ENCODE measurements around the gene RNF44. TPM values are rescaled to one million over a fixed set of nuclear protein-coding genes. Genes with fewer than 3 reads are reported as not detected.
"Not testable (repeated sequence)": the region's sequence is repeated elsewhere in the genome, so short reads cannot be mapped to it uniquely, and the experiment has no call there.

The RNF44 gene
- total RNA-seq, 3 donors from 2014 or later: 70.2 to 98.4 (median 77.6) TPM

DNA sequence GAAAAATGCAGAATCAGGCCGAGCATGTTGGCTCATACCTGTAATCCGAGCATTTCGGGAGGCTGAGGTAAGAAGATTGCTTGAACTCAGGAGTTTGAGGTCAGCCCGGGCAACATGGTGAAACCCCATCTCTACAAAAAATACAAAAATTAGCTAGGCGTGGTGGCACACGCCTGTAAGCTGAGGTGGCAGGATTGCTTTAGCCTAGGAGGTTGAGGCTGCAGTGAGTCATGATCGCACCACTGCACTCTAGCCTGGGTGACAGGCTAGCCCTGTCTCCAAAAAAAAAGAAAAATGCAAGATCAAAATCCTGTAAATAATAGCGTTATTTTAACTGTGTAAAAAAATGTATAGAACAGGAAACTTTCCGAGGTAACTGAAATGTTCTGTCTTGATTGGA lies 39.4 kb downstream of the RNF44 start:
- intact Hi-C loops (cut with DNase I, micrococcal nuclease): no loop called here
- peaks cover 4% of the 10 kb centered on the region for H3K36me3 ChIP-seq (ENCODE audit: low read depth)
- TF ChIP-seq, protein P1, sequence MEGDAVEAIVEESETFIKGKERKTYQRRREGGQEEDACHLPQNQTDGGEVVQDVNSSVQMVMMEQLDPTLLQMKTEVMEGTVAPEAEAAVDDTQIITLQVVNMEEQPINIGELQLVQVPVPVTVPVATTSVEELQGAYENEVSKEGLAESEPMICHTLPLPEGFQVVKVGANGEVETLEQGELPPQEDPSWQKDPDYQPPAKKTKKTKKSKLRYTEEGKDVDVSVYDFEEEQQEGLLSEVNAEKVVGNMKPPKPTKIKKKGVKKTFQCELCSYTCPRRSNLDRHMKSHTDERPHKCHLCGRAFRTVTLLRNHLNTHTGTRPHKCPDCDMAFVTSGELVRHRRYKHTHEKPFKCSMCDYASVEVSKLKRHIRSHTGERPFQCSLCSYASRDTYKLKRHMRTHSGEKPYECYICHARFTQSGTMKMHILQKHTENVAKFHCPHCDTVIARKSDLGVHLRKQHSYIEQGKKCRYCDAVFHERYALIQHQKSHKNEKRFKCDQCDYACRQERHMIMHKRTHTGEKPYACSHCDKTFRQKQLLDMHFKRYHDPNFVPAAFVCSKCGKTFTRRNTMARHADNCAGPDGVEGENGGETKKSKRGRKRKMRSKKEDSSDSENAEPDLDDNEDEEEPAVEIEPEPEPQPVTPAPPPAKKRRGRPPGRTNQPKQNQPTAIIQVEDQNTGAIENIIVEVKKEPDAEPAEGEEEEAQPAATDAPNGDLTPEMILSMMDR (IDR thresholded peaks at IDR 0.05): no peak
- H3K9me3 ChIP-seq: no peaks in the 10 kb centered on the region
- no peaks in the 10 kb centered on the region for H3K4me1 ChIP-seq (ENCODE audit: low read depth)
- ATAC-seq (no peak), DNase-seq (no peak)
- H3K4me3 ChIP-seq: no peak overlapping the region

DNA sequence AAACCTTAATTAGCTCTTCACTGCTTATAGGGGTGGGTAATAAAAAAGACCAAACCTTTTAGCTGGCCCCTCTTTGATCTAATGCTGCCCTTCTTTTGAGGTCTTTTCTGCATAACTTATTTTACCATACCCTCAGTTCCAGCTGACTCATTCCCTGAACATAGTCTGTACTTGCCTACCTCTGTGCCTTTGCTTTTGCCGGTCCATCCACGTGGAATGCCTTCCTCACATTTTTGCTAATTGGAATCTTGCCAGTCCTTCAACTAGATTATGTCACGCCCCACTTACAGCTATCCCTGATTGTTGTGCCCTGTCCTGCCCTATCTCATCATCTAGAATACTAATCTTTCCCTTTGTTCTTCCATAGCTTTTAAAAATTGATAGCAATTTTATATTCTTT lies 44.8 kb downstream of the RNF44 start:
- intact Hi-C loops (cut with DNase I, micrococcal nuclease): no loop called here
- peaks cover 4% of the 10 kb centered on the region for H3K36me3 ChIP-seq (ENCODE audit: low read depth)
- TF ChIP-seq, protein P1 (IDR thresholded peaks at IDR 0.05): no peak
- no peaks in the 10 kb centered on the region for H3K4me1 ChIP-seq (ENCODE audit: low read depth)
- no peak overlapping the region for H3K4me3 ChIP-seq
- DNase-seq: no peak
- no peaks in the 10 kb centered on the region for H3K9me3 ChIP-seq
- no peak for ATAC-seq

DNA sequence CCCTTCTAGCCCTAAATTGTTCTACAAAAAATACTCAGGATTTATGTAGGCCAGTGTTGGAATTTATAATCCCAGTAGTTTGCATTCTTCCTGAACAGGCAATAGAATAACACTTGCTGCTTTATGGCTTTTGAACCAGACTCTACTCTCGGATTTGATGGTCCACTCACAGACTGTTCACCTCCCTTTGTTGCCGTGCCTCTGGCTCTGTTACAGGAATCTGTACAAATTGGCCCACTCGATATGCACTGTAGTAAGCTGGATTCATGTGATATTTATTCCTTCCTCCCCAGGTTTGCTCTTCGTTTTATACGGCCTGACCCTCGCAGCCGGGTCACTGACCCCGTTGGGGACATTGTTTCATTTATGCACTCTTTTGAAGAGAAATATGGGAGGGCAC lies 45.3 kb downstream of the RNF44 start:
- Histone ChIP-seq H3K4me3 (no peak overlapping the region), H3K36me3 (ENCODE audit: low read depth) (peaks cover 4% of the 10 kb centered on the region), H3K9me3 (no peaks in the 10 kb centered on the region), H3K4me1 (ENCODE audit: low read depth) (no peaks in the 10 kb centered on the region)
- DNase-seq (no peak), ATAC-seq (no peak)
- intact Hi-C loops (cut with DNase I, micrococcal nuclease): no loop called here
- TF ChIP-seq, protein P1 (IDR thresholded peaks at IDR 0.05): no peak

DNA sequence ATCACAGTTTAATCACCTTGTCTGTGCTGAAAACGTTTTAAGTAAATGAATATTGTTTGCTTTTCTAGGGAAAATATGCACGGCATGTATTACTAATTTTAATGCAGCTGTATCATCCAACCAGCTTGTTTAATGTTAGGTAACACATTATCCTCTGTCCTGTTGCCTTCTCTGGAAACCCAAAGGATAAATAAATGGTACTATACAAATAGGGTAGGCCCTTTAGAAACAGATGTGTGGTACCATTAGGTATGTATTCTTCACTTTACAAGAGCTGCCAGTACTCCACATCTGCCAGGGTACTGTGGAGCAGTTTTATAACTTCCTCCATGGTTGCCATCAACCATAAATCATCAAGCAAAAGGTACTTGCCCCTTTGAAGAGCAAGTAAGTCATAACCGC lies 46.1 kb downstream of the RNF44 start:
- TF ChIP-seq, protein P1 (IDR thresholded peaks at IDR 0.05): no peak
- H3K4me1 ChIP-seq (ENCODE audit: low read depth): no peaks in the 10 kb centered on the region
- H3K9me3 ChIP-seq: no peaks in the 10 kb centered on the region
- ATAC-seq (peak; percentile 42), DNase-seq (no peak)
- no peak overlapping the region for H3K4me3 ChIP-seq
- intact Hi-C loops (cut with DNase I, micrococcal nuclease): no loop called here
- peaks cover under 1% of the 10 kb centered on the region for H3K36me3 ChIP-seq (ENCODE audit: low read depth)

DNA sequence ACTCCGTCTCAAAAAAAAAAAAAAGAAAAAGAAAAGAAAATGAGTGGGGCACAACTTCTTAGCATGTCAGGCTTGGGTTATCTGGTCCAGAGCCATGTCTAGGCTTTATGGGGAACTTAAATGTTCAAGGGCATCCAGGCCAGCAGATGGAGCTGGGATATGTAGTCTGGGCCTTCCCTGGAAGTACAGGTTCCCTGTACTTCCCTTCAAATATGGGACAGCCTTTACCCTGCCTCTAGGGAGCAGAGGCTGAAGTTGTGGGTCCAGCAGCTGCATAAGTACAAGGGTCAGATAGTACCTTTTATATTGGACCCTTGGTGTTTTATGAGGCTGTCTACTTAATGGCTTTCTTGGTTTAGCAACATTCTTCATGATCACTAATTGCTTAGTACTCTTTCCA lies 46.9 kb downstream of the RNF44 start:
- intact Hi-C loops (cut with DNase I, micrococcal nuclease): no loop called here
- Histone ChIP-seq H3K36me3 (ENCODE audit: low read depth) (no peaks in the 10 kb centered on the region), H3K9me3 (no peaks in the 10 kb centered on the region), H3K4me1 (ENCODE audit: low read depth) (no peaks in the 10 kb centered on the region), H3K4me3 (no peak overlapping the region)
- peak in 1 of 3 donors; percentile 17 for DNase-seq
- TF ChIP-seq, protein P1 (IDR thresholded peaks at IDR 0.05): no peak
- ATAC-seq: peak; percentile 56

DNA sequence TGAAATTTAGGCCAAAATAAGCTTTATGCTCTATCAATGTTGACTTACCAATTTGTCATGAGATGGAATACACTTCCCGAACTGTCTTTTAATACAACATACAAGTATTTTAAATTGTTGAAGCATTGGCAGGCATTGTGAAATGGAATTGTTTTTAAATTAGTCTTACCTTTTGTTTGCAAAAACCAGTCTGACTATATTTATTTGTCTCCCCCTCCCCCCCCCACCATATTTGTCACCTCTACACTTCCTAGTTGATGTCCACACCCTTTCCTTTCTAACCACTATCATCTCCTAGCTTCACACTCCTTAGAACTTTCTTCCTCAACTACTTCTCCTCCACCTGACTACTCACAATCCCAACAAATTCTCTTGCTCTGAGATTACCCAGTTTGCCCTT lies 48.1 kb downstream of the RNF44 start:
- H3K9me3 ChIP-seq: no peaks in the 10 kb centered on the region
- no peak overlapping the region for H3K4me3 ChIP-seq
- TF ChIP-seq, protein P1 (IDR thresholded peaks at IDR 0.05): no peak
- intact Hi-C loops (cut with DNase I, micrococcal nuclease): no loop called here
- ATAC-seq (no peak), DNase-seq (no peak)
- no peaks in the 10 kb centered on the region for H3K4me1 ChIP-seq (ENCODE audit: low read depth)
- no peaks in the 10 kb centered on the region for H3K36me3 ChIP-seq (ENCODE audit: low read depth)

DNA sequence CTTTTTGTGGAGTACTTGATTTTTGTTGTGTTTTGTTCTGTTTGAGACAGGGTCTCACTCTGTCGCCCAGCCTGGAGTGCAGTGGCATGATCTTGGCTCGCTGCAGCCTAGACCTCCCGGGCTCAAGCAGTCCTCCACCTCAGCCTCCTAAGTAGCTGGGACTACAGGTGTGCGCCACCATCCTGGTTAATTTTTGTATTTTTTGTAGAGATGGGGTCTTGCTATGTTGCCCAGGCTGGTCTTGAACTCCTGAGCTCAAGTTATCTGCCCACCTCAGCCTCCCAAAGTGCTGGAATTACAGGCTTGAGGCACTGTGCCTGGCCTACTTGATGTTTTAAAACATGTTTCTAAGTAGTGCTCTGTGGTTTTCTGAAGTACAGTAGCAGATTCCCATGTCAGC lies 50.0 kb downstream of the RNF44 start:
- DNase-seq; H3K9me3 ChIP-seq; H3K4me1 ChIP-seq (ENCODE audit: low read depth); H3K4me3 ChIP-seq; H3K36me3 ChIP-seq (ENCODE audit: low read depth); ATAC-seq; intact Hi-C loops (cut with DNase I, micrococcal nuclease): not testable (repeated sequence)

Measured in mucosa of descending colon (tissue), 3 donors.